Duodenal mucosa (tissue), 2 donors: ENCODE results near the gene KLHL11.
A peak's percentile ranks its signal among the peaks of the same experiment; 100 is the strongest.

ENCODE experiments used
- H3K27ac ChIP-seq: one replicate; pipeline ENCODE4 v1.7.0; 2013; ENCODE audit warnings: low read depth, low read length
- H3K27me3 ChIP-seq, 2 donors: one replicate each; pipeline ENCODE4 v1.7.0; 2013; ENCODE audit warnings: low read length in 2 of 2, control low read depth in 1 of 2; ENCODE audit not compliant: insufficient read depth in 2 of 2, control insufficient read depth in 1 of 2
- H3K36me3 ChIP-seq, 2 donors: one replicate each; pipeline ENCODE4 v1.7.0; 2013; ENCODE audit warnings: low read length in 2 of 2, control low read depth in 1 of 2; ENCODE audit not compliant: insufficient read depth in 2 of 2, control insufficient read depth in 1 of 2
- H3K4me1 ChIP-seq, 2 donors: one replicate each; pipeline ENCODE4 v1.7.0; 2013; ENCODE audit warnings: low read length in 2 of 2, control low read depth in 1 of 2; ENCODE audit not compliant: insufficient read depth in 2 of 2, control insufficient read depth in 1 of 2
- H3K4me3 ChIP-seq, 2 donors: one replicate each; pipeline ENCODE4 v1.7.0; 2013; ENCODE audit warnings: low read length in 2 of 2, low read depth in 1 of 2
- H3K9ac ChIP-seq, 2 donors: one replicate each; pipeline ENCODE4 v1.7.0; 2013; ENCODE audit warnings: low read length in 2 of 2, low read depth in 1 of 2
- H3K9me3 ChIP-seq, 2 donors: one replicate each; pipeline ENCODE4 v1.7.0; 2013; ENCODE audit warnings: low read length in 2 of 2, control low read depth in 1 of 2; ENCODE audit not compliant: control insufficient read depth in 1 of 2

The KLHL11 gene

GRCh38 chr17:41823580-41823979 is 41.6 kb downstream of the KLHL11 start:
- H3K9ac ChIP-seq, result no peak overlapping the region
- no peak overlapping the region for H3K4me3 ChIP-seq
- H3K4me1 ChIP-seq, result no peaks in the 10 kb centered on the region
- no peak overlapping the region for H3K27ac ChIP-seq
- H3K36me3 ChIP-seq, result peaks cover 0 to 4% of the 10 kb centered on the region in 2 donors
- H3K9me3 ChIP-seq, result no peaks in the 10 kb centered on the region
- no peaks in the 10 kb centered on the region for H3K27me3 ChIP-seq

DNA sequence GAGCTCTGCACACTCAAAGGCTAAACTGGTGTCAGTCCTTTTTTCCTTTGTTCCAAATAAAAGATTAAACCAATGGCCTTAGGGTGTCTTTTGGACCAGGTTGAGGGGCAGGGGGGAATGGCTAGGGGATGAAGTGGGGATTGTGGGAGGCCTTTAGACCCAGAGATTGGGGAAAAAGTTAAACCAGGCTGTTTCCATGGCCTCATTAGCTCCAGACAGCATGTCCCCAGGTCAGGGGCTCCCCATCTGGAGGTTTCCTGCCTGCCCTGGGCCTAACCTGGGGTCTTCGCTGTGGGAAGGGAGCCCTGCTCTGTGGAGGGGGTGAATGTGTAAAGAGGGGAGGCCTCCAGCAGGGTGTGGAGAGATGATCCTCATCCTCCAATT is 42.1 kb downstream of the KLHL11 start:
- H3K36me3 ChIP-seq, result peaks cover 0 to 4% of the 10 kb centered on the region in 2 donors
- H3K9ac ChIP-seq, result no peak overlapping the region
- no peak overlapping the region for H3K27ac ChIP-seq
- no peaks in the 10 kb centered on the region for H3K4me1 ChIP-seq
- H3K9me3 ChIP-seq, result no peaks in the 10 kb centered on the region
- no peaks in the 10 kb centered on the region for H3K27me3 ChIP-seq
- no peak overlapping the region for H3K4me3 ChIP-seq

DNA sequence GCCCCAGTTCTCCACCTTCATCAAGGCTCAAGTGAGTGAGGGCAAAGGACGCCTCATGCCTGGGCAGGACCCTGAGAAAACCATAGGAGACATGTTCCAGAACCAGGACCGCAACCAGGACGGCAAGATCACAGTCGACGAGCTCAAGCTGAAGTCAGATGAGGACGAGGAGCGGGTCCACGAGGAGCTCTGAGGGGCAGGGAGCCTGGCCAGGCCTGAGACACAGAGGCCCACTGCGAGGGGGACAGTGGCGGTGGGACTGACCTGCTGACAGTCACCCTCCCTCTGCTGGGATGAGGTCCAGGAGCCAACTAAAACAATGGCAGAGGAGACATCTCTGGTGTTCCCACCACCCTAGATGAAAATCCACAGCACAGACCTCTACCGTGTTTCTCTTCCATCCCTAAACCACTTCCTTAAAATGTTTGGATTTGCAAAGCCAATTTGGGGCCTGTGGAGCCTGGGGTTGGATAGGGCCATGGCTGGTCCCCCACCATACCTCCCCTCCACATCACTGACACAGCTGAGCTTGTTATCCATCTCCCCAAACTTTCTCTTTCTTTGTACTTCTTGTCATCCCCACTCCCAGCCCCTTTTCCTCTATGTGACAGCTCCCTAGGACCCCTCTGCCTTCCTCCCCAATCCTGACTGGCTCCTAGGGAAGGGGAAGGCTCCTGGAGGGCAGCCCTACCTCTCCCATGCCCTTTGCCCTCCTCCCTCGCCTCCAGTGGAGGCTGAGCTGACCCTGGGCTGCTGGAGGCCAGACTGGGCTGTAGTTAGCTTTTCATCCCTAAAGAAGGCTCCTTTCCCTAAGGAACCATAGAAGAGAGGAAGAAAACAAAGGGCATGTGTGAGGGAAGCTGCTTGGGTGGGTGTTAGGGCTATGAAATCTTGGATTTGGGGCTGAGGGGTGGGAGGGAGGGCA is 42.7 kb downstream of the KLHL11 start:
- H3K9me3 ChIP-seq, result no peaks in the 10 kb centered on the region
- H3K27me3 ChIP-seq, result no peaks in the 10 kb centered on the region
- no peaks in the 10 kb centered on the region for H3K4me1 ChIP-seq
- H3K9ac ChIP-seq, result no peak overlapping the region
- H3K4me3 ChIP-seq, result no peak overlapping the region
- no peak overlapping the region for H3K27ac ChIP-seq
- peaks cover 0 to 4% of the 10 kb centered on the region in 2 donors for H3K36me3 ChIP-seq

GRCh38 chr17:41821776-41822175 is 43.4 kb downstream of the KLHL11 start:
- Histone ChIP-seq H3K4me1 (no peaks in the 10 kb centered on the region), H3K36me3 (peaks cover 0 to 4% of the 10 kb centered on the region in 2 donors), H3K9ac (no peak overlapping the region), H3K9me3 (no peaks in the 10 kb centered on the region), H3K4me3 (no peak overlapping the region), H3K27ac (no peak overlapping the region), H3K27me3 (no peaks in the 10 kb centered on the region)

DNA sequence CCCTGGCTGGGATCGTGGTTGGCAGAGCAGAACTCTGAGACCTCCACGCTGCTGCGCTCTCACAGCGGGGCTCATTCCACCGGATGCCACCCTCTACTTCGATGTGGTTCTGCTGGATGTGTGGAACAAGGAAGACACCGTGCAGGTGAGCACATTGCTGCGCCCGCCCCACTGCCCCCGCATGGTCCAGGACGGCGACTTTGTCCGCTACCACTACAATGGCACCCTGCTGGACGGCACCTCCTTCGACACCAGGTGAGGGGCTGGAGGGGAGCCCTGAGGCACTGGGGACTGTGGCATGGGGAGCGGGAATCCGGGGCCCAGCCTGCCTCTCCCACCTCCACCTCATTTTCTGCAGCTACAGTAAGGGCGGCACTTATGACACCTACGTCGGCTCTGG is 47.2 kb downstream of the KLHL11 start:
- no peak overlapping the region for H3K4me3 ChIP-seq
- no peaks in the 10 kb centered on the region for H3K36me3 ChIP-seq
- H3K9ac ChIP-seq, result no peak overlapping the region
- H3K27ac ChIP-seq, result no peak overlapping the region
- H3K27me3 ChIP-seq, result no peaks in the 10 kb centered on the region
- no peaks in the 10 kb centered on the region for H3K4me1 ChIP-seq
- H3K9me3 ChIP-seq, result no peaks in the 10 kb centered on the region

DNA sequence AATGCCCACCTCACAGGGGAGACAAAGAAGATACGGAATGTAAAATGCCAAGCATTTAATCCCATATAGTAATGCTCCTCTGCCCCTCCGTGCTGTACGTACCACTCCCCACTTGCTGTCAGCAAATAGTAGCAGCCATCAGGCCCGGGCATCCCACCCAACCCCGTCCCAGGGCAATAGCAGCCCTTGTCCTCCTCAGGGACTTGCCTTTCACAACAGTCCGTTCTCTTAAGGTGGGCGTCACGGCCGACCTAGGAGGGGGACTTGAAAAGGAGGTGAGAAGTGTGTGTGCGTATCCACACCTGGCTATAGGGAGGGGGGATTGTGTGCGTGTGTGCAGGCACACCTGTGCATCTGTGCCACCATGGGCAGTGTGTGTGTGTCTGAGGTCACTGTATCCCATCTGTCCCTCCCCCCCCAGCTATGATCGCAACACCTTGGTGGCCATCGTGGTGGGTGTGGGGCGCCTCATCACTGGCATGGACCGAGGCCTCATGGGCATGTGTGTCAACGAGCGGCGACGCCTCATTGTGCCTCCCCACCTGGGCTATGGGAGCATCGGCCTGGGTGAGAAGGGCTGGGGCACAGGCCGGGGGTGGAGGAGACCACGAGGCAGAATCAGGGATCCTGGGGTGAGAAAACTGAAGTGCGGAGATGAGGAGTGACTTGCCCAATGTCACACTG is 48.4 kb downstream of the KLHL11 start:
- Histone ChIP-seq H3K27me3 (peaks cover 0 to 3% of the 10 kb centered on the region in 2 donors), H3K27ac (no peak overlapping the region), H3K4me3 (no peak overlapping the region), H3K36me3 (no peaks in the 10 kb centered on the region), H3K4me1 (peaks cover 5 to 6% of the 10 kb centered on the region in 2 donors), H3K9me3 (no peaks in the 10 kb centered on the region), H3K9ac (no peak overlapping the region)

GRCh38 chr17:41814195-41814594 is 51.0 kb downstream of the KLHL11 start:
- Histone ChIP-seq H3K36me3 (no peaks in the 10 kb centered on the region), H3K4me3 (no peak overlapping the region), H3K27ac (no peak overlapping the region), H3K27me3 (peaks cover 0 to 3% of the 10 kb centered on the region in 2 donors), H3K9ac (no peak overlapping the region), H3K4me1 (peaks cover 22% of the 10 kb centered on the region in 2 donors), H3K9me3 (no peaks in the 10 kb centered on the region)

- Histone ChIP-seq H3K9me3 (no peaks in the 10 kb centered on the region), H3K4me3 (peak overlapping the region; percentile 36 to 82), H3K4me1 (peaks cover 22% of the 10 kb centered on the region in 2 donors), H3K36me3 (no peaks in the 10 kb centered on the region), H3K27me3 (peaks cover 0 to 3% of the 10 kb centered on the region in 2 donors), H3K9ac (no peak overlapping the region), H3K27ac (no peak overlapping the region)
Observed at GRCh38 chr17:41813699-41814124, 51.5 kb downstream of the KLHL11 start.

DNA sequence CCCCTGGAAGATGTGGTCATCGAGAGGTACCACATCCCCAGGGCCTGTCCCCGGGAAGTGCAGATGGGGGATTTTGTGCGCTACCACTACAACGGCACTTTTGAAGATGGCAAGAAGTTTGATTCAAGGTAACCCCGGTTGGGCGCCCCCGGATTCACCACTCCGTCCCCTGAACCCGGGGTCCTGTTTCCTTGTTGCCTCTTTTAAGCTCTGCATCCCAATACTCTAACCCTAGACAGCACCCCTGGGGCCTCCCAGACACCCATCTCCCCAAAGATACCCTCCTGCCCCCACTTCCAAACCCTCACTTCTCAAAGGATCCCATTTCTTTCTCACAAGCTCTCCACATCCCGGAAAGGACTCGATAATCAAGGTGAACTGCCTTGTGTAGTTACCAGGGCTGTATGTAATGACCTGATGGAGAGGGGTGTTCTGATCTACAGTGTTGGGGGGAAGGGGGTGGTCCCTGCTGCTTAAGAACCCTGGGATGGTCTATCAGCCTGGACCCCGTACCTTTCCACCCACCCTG is 52.0 kb downstream of the KLHL11 start:
- H3K27ac ChIP-seq, result no peak overlapping the region
- peak overlapping the region in 1 of 2 donors; percentile 33 for H3K9ac ChIP-seq
- peaks cover 22% of the 10 kb centered on the region in 2 donors for H3K4me1 ChIP-seq

More for the DNA sequence above, 52.0 kb downstream of the KLHL11 start:
- H3K4me3 ChIP-seq, result peak overlapping the region; percentile 36 to 82
- no peaks in the 10 kb centered on the region for H3K36me3 ChIP-seq
- no peaks in the 10 kb centered on the region for H3K9me3 ChIP-seq
- peaks cover 0 to 3% of the 10 kb centered on the region in 2 donors for H3K27me3 ChIP-seq
